Stimulated activated CD4-positive, alpha-beta T cell treated with anti-CD3 and anti-CD28 coated beads, Interleukin-12 subunit alpha, Interleukin-12 subunit beta, amount 100 ng/mL, for 4 hours (primary cell): ENCODE data around the gene SHLD2.
"Not testable (repeated sequence)": the region's sequence is repeated elsewhere in the genome, so short reads cannot be mapped to it uniquely, and the experiment has no call there.

Source experiments
- DNase-seq: peaks from one replicate; pipeline ENCODE4 v3.0.0-alpha.2; 2020

Gene SHLD2

DNA sequence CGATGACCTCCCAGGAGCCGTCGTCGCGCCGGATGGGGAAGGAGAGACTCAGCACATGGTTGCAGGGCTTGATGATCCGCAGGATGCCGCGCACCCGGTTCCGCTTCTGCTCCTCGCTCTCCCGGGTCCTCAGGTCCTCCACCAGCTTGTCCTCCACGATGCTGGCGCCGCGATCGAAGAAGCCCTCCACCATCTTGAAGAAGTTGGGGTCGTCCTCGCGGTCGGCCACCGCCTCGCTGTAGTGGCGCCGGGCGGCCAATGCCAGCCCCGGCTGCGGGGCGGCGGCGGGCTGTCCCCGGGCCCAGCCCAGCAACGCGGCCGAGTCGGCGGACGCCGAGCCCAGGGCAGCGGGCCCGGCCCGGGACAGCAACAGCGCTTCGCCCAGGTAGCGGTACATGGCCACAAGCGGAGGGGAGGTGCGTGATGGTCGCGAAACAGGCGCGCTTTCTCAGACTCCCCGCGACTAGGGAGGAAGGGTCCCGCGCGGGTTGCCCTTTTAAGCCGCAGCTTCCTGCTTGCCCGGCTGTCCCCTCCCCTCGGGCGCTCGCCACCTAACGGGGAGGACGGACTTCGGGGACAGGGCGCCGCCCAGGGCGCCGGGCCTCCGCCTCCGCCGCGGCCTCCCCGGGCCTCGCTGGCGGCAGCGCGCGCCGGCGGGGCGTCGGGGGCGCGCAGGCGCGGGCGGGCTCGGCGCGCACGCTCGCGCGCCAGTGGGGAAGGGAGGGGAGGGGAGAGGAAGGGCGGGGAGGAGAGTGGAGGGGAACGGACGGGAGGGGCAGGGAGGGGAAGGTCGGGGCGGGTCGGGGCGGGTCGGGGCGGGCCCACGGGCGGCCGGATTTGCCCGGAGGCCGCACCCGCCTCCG lies at the start of gene SHLD2, which contains the start of gene GLUD1:
TSS of gene SHLD2 (plus strand) at position 834 of the 863 bp plus-strand sequence. CDS start 56,149 bp downstream, outside the sequence.
TSS of gene GLUD1 (minus strand) at position 471 of the 863 bp plus-strand sequence. CDS start at position 397, 74 bp downstream.
- peak; percentile 82 for DNase-seq

DNA sequence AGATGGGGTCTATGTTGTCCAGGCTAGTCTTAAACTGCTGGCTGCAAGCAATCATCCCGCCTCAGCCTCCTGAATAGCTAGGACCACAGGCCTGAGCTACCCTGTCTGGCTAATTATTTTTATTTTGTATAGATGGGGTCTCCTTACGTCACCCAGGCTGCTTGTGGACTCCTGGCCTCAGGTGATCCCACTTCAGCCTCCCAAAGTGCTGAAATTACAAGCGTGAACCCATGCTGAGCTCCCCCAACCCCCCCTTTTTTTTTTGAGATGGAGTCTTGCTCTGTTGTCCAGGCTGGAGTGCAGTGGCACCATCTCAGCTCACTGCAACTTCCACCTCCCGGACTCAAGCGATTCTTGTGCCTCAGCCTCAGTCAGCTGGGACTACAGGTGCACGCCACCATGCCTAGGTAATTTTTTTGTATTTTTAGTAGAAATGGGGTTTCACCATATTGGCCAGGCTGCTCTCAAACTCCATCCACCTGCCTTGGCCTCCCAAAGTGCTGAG lies 49.5 kb upstream of the SHLD2 start:
- DNase-seq = no peak

- no peak for DNase-seq
These were observed 41.9 kb upstream of the SHLD2 start for GRCh38 chr10:87053111-87053510.

GRCh38 chr10:87053577-87054181 lies 41.3 kb upstream of the SHLD2 start:
- no peak for DNase-seq

DNA sequence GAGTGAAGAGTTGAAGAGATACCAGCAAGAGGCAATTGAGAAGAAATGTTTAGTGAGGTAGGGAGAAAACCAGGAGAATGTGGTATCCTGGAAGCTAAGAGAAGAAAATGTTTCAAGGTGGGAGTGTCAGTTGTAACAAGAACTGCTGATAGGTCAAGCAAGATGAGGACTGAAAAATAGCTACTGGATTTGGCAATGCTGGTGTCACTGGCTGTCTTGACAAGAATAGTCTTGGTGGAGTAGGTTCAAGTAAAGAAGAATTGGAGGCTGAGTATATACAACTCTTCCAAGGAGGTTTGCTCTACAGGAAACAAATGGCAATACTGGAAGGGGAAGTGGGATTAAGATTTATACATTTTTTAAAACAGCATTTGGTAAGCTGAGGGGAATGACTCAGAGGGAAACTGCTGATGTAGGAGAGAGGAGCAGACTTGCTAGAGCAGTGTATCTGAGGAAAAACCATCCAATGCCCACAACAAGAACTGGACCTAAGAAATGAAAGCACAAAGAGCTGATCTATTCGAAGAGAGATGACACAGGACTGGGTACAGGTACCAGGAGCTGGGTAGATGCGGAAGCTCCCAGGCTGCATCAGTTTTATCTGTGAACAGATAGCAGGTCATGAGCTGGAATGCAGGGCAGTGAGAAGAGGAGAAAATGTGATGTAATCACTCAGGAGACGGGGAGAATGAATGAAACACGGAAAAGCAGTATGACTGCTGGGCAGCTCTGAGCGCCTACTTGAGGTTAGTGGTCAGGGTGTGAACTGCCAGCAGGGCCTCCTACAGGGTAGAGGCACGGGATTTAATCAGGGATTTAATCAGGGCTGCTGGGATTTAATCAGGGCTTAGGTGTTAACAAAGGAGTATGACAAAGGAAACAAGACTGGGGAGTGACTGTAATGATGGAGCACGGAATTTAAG lies 40.4 kb upstream of the SHLD2 start:
- no peak for DNase-seq

GRCh38 chr10:87058171-87058570 lies 36.8 kb upstream of the SHLD2 start:
- no peak for DNase-seq

GRCh38 chr10:87059401-87059800 lies 35.6 kb upstream of the SHLD2 start:
- no peak for DNase-seq

- no peak for DNase-seq
These were observed 34.6 kb upstream of the SHLD2 start for GRCh38 chr10:87060280-87060928.

- no peak for DNase-seq
These were observed 30.4 kb upstream of the SHLD2 start for GRCh38 chr10:87064651-87065050.

GRCh38 chr10:87066178-87066577 lies 28.8 kb upstream of the SHLD2 start:
- DNase-seq = no peak

- DNase-seq = no peak
These were observed 28.1 kb upstream of the SHLD2 start for GRCh38 chr10:87066865-87067264.

DNA sequence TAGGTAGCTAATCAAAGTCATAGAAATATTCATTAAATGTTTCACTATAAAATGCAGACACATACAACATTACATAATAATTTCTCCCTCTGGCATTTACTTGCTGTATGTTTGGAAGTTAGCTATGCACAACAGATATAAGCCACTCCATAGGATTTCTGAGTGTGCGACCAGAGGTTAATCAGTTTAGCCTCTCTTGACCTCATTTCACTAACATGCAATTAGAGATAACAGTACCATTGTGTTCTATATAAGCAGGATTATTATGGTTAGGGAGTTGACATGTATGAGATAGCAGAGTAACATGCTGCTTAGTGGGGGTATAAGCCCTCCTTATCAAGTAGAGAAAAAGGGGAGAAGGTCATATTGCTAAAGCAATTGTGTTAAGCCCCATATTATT lies 26.7 kb upstream of the SHLD2 start:
- no peak for DNase-seq

DNA sequence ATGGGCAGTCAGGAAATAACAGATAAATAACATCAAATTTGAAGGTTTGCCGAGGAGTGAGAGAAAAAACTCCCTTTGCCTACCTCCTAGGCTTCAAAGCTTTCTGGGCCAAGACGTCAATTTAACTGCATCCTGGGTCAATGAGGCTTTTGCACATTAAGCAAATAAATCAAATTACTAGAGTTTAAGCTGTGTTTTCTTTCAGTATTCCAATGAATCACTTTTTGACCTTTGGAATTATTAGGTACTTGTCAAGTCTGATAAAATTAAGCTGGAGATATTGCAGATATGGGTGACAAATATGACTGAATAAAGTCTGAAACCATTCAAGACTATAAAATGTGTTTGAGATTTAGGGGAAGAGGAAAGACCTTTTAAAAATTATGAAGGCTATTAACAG lies 22.6 kb upstream of the SHLD2 start:
- no peak for DNase-seq

- not testable (repeated sequence) for DNase-seq
These were observed 18.6 kb upstream of the SHLD2 start for GRCh38 chr10:87076421-87076820.

- no peak for DNase-seq
These were observed 15.7 kb upstream of the SHLD2 start for GRCh38 chr10:87079106-87079836.

DNA sequence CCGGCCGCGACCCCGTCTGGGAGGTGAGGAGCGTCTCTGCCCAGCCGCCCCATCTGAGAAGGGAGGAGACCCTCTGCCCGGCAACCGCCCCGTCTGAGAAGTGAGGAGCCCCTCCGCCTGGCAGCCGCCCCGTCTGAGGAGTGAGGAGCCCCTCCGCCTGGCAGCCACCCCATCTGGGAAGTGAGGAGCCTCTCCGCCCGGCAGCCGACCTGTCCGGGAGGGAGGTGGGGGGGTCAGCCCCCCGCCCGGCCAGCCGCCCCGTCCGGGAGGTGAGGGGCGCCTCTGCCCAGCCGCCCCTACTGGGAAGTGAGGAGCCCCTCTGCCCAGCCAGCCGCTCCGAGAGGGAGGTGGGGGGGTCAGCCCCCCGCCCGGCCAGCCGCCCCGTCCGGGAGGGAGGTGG lies 14.4 kb upstream of the SHLD2 start:
- not testable (repeated sequence) for DNase-seq

DNA sequence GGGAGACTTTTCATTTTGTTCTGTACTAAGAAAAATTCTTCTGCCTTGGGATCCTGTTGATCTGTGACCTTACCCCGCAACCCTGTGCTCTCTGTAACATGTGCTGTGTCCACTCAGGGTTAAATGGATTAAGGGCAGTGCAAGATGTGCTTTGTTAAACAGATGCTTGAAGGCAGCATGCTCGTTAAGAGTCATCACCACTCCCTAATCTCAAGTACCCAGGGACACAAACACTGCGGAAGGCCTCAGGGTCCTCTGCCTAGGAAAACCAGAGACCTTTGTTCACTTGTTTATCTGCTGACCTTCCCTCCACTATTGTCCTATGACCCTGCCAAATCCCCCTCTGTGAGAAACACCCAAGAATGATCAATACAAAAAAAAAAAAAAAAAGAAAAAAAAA lies 13.4 kb upstream of the SHLD2 start:
- not testable (repeated sequence) for DNase-seq

- DNase-seq = not testable (repeated sequence)
These were observed 12.8 kb upstream of the SHLD2 start for GRCh38 chr10:87082219-87082618.

DNA sequence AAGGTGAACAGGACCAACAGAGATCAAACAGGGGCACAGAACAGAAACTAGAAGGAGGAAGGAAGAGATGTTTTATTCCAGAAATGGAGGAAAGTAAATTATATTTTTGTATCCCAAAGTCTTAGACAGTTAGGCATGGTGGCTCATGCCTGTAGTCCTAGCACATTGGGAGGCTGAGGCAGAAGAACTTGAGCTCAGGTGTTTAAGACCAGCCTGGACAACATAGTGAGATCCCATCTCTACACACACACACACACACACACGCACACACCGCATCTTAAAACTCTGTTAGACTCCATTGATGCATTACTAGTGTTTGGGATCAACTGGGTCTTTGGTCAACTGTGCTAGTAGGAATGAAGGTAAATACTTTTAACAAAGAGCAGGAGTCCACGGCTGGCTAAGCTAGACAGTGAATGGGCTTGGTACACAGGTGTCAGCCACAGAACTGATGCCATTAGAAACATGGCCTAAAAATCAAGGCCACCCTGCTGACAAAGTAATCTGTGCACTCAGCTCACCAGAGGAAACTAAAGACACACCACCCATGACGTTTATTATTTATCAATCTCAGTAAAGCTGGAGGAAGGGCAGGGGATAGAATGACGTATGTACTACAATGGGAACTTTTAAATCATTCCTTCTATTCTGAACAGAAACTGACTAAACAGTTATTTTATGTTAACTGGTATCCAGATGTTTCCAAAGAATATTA lies 11.3 kb upstream of the SHLD2 start:
- DNase-seq = not testable (repeated sequence)

- DNase-seq = not testable (repeated sequence)
These were observed 10.7 kb upstream of the SHLD2 start for GRCh38 chr10:87084291-87084782.

DNA sequence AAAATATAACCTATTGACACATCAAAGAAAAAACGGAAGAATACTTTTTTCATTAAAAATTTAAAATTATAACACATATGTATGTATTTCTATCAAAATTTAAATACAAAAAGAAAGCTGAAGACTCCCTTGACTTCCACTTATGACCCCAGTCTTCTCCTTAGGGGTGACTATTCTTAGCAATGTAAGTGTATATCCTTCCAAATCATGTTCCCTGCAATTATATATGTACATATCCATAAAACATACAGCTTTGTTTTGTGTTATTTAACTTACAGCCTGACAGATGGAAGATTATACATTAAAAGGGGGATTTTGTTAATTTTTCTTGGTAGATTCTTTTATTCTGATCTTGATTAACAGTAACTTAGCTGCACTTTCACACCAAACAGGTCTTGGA lies 9.5 kb upstream of the SHLD2 start:
- DNase-seq = no peak
